ENCODE data around the gene GOLGB1.
"Not testable (repeated sequence)": the region's sequence is repeated elsewhere in the genome, so short reads cannot be mapped to it uniquely, and the experiment has no call there.

Gene GOLGB1

DNA sequence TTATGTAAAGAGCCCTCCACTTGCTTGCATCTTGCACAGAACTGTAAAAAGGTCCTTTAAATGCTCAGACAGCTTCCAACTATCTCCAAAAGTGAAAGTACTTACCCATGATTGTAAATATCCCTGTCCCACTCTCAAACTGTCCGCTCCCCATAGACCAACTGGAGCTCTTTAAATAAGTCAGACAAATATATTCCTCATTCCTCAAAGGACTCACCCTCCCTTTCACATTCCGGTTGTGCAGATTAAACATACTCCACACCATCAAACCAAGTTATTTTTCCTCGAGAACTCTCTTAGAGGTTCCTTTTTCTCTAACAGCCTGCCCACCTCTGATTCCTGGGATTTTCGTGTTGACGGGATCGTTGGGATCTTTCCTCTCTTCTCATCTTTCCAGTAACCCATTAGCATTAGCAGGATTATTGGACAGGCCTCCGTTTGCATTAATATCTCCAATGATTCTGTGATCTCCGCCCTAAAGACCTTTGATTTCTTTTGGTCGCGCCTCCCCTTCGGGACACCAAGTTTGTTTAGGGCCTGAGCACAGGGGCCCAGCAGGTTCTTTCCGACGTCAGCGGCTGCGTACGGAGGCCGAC, 763 bp downstream of the GOLGB1 start:
- DNase-seq (ENCODE audit: low read depth, low spot score) = no peak

DNA sequence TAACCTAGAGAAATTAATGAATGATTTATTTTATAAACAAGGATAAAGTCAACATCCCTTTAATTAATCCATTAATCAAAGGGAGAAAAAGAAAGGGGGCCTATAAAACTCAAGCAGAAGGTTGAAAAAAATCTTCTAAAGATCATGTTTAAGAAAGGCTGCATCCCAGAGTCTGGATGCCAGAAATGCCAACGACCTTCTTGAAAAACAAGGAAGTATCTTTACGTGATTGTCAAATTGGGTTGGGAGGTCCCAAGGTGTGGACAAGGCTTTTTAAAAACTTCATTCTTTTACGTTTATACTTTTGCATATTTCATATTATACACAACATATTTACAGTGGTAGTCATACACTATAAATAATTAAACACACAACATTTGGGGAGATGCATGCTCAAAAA, 1.6 kb downstream of the GOLGB1 start:
- DNase-seq (ENCODE audit: low read depth, low spot score) = no peak

DNA sequence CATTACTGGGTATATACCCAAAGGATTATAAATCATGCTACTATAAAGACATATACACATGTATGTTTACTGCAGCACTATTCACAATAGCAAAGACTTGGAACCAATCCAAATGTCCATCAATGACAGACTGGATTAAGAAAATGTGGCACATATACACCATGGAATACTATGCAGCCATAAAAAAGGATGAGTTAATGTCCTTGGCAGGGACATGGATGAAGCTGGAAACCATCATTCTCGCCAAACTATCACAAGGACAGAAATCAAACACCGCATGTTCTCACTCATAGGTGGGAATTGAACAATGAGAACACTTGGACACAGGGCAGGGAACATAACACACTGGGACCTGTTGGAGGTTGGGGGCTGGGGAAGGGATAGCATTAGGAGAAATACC, 6.4 kb downstream of the GOLGB1 start:
- not testable (repeated sequence) for DNase-seq (ENCODE audit: low read depth, low spot score)

DNA sequence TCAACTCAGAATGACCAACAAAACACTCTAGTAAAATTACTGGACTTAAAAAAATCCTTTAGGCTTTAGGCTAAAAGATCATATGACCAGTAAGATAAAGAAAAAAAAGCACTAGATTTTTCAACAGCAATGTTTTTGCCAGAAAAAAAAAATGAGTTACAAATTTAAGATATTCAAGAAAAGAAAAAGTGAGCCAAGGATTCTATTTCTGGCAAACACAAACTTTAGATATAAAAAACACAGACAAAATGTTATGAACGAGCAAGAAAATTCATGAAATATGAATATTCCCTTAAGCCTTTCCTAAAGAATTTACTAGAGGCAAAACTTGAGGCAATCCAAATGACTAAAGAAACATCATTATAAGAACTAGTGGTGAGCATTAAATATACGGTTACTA, 8.6 kb downstream of the GOLGB1 start:
- DNase-seq (ENCODE audit: low read depth, low spot score) = no peak

DNA sequence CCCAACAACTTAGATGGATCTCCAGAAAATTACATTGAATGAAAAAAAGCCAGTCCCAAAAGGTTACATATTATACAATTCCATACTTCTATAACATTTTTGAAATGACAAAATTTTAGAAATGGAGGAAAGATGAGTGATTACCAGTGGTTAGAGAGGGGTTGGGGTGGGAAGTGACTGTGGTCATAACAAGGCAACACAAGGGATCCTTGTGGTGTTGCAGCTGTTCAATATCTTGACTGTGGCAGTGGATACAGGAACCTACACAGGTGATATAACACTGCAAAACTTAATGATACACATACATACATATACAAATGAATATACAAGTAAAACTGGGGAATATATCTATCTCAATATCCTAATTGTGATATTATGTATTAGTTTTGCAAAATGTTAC, 9.6 kb downstream of the GOLGB1 start:
- DNase-seq (ENCODE audit: low read depth, low spot score) = no peak

DNA sequence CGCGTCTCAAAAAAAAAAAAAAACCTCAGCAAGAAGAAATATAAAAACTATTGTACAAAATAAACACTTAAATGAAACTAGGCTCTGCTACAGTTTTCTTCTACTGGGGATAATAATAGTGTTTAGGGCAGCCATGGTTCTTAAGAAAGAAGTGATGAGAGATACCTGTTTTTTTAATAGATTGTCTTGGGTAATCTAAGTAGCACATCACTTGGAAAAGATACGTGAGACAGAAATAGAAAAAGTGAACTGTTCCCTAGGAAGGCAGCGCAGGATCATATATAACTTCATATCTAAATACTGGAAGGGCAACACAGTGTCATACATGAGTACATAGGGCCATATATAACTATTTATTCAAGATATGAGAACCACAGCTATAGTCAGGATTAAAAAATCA, 11.9 kb downstream of the GOLGB1 start:
- DNase-seq (ENCODE audit: low read depth, low spot score) = no peak

DNA sequence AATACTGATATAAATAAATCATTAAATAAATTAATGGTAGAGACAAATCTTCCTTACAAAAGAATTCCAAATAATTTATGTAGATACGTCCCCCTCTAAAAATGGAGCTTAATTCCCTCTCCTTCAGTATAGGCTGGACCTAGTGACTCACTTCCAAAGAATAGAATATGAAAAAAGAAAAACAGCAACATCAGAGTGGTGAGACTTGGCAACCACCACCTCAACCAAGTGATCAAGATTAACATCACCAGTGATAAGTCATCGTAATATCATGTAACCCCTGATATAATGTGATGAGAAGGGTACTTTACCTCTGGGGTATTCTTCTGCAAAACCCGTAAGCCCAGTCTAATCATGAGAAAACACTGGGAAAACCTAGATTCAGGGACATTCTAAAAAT, 13.4 kb downstream of the GOLGB1 start:
- DNase-seq (ENCODE audit: low read depth, low spot score) = no peak

DNA sequence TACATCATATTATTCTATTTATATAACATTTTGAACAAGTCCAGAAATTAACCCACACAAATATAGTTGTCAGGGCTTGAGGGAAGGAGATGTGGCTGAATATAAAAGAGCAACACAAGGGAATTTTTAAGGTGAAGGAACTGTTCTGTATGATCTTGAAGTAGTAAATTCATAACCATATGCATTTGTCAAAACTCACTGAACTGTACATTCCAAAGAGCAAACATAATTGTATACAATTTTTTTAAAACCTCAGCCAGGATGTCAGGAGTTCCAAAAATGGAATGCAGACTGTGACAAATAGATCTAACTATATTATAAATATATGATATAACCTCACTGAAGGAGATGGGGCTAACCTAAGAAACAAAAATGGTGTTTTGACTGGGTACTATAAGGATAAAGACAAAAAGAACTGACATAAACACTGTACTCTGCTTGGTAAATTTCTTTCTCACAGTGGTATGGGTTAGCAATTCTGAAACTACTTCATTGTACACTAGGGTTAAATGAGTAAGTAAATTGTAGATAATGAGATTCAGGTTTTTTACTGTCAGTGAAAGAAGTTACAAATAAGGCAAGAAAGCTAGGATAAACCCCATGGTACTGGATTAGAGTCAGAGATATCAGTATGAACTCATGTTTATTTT, 14.4 kb downstream of the GOLGB1 start:
- no peak for DNase-seq (ENCODE audit: low read depth, low spot score)

DNA sequence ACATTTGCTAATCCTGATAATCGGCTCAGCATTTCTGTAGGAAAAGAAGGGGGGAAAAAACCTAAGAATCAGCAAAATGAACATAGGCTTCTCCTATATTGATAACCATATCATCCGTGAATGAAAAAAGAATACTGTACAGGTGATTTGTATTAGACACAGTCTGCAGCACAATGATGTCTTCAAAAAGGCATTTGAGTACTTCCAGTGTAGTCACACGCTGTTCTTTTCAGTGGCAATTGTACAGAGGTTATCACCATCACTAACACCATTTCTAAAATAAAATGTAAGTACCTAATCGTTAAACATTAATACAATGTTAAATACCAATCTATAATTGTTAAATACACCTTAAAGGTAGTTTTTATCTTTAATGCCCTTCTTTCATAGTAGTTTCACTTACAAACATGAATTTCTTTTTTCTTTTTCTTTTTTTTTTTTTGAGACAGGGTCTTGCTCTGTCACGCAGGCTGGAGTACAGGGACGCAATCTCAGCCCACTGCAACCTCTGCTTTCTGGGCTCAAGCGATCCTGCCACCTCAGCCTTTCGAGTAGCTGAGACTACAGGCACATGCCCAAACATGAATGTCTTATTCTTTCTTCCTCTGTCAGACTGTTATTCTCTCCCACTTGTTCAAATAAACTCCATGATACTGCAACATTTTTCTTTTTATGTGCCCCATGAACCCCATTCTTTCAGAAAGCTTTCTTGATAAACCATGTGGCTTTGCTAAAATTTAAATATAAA, 18.4 kb downstream of the GOLGB1 start:
- DNase-seq (ENCODE audit: low read depth, low spot score) = no peak

DNA sequence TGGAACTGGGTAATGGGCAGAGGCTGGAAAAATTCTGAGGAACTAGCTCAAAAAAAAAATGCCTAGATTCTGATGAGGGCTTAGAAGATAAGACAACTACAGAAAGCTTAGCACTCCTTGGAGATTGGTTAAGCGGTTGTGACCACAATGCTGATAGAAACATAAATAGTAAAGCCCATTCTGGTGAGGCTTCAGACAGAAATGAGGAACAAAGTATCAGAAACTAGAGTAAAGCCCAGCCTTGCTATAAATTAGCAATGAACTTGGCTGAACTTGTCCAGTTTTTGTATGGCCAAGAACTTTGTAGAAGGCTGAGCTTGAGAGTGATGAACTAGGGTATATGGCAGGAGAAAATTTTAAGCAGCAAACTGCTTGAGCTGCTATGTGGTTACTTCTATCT, 25.4 kb downstream of the GOLGB1 start:
- DNase-seq (ENCODE audit: low read depth, low spot score) = no peak

DNA sequence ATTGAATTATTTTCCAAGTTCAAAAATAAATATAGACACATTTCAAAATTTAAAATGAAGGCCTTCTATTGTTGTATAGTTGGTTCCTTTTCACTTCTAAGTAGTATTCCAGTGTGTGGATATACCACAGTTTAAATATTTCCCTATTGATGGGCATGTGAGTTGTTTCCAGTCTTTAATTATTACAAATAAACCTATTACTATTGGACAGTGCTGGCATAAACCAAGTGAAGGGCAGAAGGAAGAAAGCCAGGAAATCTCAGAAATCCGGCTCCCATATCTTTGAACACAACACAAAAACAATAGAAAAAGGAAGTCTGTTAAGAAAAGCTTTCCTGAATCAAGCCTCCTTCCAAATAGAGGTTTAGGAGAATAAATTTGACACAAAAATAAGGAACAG, 26.1 kb downstream of the GOLGB1 start:
- no peak for DNase-seq (ENCODE audit: low read depth, low spot score)

DNA sequence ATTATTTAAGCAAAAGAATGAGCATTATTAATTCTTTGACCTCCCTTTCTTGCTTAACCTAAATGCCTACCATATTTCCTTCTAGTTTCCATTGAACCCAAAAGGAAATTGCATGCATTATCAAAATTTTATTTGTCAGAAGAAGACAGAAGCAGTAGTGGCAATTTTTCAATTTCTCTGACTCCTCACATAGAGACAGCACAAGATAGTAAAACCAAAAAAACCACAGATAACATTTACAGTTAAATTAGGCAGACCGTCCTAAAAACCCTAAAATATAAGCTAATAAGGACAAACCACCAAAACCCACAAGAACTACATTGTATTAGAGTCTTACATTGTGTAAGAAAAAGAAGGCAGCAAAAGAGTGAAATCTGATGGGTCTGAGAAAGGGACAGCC, 27.1 kb downstream of the GOLGB1 start:
- no peak for DNase-seq (ENCODE audit: low read depth, low spot score)

DNA sequence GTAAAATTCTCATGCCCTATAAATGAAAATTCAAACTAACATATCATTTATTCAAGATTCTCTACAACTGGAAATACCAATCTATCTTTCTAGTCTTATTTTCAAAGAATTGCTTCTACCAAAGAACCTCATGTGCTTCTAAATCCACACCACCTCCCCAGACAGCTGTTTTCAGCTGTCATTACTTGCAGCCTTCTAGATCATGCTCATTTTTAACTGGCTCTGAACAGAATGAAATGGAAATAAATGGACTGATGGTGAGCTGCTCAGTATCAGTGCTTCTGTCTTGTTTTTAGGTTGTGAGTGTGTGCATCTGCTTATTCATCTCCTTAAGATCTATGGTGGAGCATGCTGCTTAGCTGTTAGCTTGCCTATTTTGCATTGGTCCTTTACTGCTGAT, 29.4 kb downstream of the GOLGB1 start:
- DNase-seq (ENCODE audit: low read depth, low spot score) = no peak

DNA sequence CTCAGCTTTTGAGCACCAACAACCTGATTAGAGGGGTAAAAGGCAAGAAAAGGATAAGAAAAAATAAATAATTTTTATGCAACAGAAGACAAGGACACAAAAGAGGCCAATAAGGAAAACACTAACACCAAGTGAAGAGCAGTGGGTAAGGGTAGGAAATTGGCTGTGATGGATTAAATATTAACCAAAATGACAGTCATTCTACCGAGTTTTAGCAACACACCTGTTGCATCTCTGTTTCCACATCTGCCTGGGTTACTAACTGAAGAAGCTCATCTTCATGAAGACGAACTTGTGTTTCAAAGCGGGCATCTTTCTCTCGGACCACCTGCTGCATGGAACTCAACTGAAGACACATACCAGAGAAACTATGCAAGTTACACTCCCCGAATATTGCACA, 30.1 kb downstream of the GOLGB1 start:
- no peak for DNase-seq (ENCODE audit: low read depth, low spot score)

DNA sequence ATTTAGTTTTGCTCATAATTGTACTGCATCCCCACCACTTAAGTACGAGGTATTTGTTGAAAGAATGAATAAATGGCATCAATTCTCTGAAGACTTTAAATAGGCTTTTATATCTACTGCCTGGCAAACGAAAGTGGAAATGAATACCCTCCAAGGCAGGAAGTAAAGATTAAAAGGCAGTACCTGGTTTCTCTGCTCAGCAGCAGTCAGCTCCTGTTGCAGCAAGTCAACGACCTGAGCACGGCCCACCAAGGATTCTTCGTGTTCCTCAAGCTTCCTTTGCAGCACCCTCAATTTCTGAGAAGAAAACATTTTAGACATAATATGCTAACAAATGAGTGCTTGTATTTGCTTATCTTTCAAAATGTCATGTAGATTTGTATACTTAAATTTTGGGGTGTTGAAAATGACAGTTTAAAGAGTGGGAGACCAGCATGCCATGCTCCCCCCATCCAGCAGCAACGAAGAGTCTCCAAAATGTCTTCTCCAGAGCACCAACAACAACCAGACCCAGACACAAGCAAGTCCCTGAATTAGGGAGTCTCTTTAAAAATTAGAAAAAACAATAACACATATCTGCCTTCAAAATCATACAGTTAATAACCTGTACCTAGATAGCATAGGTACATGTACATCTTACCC, 31.2 kb downstream of the GOLGB1 start:
- no peak for DNase-seq (ENCODE audit: low read depth, low spot score)

DNA sequence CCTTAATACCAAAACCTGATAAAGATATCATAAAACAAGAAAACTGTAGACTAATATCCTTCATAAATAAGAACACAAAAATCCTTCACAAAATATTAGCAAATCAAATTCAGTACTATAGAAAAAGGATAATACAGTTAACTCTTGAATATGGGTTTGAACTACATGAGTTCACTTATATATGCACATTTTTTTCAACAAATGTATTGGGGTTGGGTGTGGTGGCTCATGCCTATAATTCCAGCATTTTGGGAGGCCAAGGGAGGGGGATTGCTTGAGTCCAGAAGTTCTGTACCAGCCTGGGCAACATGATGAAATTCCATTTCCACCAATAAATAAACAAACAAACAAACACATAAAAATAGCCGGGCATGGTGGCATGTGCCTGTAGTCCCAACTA, 39.2 kb downstream of the GOLGB1 start:
- DNase-seq (ENCODE audit: low read depth, low spot score) = no peak

DNA sequence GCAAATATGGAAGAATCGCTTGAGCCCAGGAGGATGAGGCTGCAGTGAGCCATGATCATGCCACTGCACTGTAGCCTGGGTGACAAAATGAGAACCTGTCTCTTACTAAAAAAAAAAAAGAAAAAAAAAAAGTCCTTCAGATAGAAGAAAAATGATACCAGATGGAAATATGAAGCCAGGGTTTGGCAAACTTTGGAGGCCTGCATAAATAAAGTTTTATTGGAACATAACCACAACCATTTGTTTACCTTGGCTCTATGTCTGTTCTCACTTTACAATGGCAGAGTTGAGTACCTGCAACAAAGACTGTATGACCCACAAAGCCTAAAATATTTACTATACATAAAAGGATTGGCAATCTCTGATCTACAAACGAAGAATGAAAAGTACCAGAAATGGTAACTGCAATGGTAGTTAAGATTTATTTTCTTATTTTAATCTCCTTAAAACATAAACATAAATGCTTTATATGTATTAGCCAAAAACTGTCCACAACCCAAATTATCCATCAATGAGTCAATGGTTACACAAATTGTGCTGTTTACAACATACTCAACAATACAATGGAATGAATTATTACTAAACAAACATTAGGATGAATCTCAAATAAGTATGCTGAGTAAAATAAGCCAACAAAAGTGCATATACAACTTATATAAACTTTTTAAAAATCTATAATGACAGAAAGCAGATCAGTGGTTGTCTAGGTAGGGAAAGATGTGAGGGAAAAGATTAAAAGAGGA, 41.8 kb downstream of the GOLGB1 start:
- no peak for DNase-seq (ENCODE audit: low read depth, low spot score)

DNA sequence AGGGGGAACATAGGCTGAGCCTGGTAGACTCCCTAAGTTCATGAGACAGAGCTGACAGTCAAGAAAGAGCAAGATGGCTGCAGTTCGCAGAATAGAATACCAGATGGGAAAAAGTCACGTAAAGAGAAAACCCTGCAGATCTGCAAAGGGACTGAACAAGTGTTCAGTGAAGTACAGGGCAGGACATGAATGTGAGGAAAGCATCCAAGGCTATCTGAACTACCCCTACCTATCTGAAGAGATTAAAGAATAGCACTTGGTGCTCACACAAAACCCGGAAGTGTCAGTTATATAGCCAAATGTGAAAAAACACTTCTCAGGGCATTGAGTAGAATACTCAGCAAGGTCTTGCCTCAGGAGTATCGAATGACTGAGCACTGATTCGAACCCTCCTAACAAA, 44.0 kb downstream of the GOLGB1 start:
- no peak for DNase-seq (ENCODE audit: low read depth, low spot score)

DNA sequence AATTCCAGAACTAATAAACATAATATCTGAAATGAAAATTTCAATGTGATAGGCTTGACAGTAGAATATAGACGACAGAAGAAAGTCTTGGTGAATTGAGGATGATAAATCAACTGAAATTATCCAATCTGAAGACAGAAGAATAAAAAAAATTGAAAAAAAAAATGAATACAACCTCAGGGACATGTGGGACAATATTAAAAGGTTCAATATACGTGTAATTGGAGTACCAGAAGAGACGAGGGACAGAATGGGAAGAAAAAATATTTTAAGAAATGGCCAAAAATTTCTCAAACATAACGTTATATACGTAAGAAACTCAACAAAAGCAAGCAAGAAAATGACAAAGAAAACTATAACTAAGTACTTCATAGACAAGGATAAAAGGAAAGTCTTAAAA, 45.6 kb downstream of the GOLGB1 start:
- no peak for DNase-seq (ENCODE audit: low read depth, low spot score)

DNA sequence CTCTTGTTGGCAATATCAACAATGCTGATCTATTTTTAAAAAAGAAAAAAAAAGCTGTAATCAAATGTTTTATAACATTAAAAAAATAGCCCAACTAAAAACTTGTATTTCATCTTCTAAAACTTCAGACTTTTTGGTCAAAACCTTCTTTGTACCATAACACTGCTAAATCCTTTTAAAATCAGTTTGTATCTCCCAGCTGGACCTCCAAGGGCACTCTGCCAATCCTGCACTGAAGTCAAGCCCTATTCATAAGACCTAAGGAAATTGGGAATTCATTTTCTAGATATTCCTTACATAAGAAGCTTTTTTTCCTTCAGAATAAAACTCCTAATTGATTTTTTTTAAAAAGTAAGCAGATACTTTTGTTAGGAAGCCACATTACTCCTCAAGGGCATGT, 50.6 kb downstream of the GOLGB1 start:
- DNase-seq (ENCODE audit: low read depth, low spot score) = no peak

DNA sequence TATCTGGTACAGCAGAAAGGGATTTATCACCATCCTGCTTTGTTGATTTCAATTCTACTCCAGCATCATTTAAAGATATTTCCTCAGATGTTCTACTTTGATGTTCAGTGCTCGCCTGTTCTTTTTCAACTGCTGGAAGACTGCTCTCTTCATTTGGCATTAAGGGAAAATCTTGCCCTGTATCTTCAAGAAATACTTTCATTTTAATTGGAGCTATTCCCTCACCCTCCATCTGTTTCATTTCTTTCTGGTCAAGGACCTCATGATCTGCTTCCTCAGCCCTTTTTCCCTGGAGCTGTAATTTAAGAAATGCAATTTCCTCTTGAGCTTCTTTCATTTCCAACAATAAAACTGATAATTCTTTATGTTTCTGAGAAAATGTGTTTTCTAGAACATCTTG, 51.1 kb downstream of the GOLGB1 start:
- no peak for DNase-seq (ENCODE audit: low read depth, low spot score)

DNA sequence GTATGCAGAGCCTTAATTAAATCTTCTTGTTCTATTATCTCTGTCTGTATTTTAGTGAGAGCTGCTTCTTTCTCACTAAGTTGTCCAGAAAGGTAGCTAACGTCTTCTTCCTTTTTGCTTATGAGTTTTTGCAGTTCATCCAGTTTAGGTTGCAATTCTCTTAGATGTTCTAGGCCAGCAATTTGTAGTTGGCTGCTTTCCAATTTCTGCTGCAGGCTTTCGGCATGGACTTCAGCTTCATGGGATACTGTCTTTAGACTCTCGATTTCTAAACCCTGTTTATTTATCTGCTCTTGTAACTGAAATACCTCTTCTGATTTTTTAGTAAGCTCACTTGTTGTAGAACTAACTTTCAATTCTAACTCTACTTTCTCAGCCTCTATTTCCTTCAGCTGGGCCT, 53.4 kb downstream of the GOLGB1 start:
- DNase-seq (ENCODE audit: low read depth, low spot score) = no peak

Data from ELF-1 (cell line).